Neuronal stem cell (in vitro differentiated cells): ENCODE data around the gene OCIAD2.
"Not testable (repeated sequence)": the region's sequence is repeated elsewhere in the genome, so short reads cannot be mapped to it uniquely, and the experiment has no call there.

Experiments used
- DNase-seq: peaks from one replicate; pipeline ENCODE4 v3.0.0-alpha.2; 2013; ENCODE audit warnings: low spot score
- H2AFZ ChIP-seq: one replicate; pipeline ENCODE4 v1.6.1; 2013; ENCODE audit warnings: mild to moderate bottlenecking, low read length, inconsistent platforms
- H2AK5ac ChIP-seq: 2 replicates; pipeline ENCODE4 v1.6.1; 2013; ENCODE audit warnings: low read depth, mild to moderate bottlenecking, inconsistent platforms, low read length, moderate library complexity, mixed read lengths
- H2BK120ac ChIP-seq: 2 replicates; pipeline ENCODE4 v1.6.1; 2013; ENCODE audit warnings: low read depth, mild to moderate bottlenecking, inconsistent platforms, low read length, moderate library complexity, mixed read lengths
- H2BK12ac ChIP-seq: one replicate; pipeline ENCODE4 v1.6.1; 2013; ENCODE audit warnings: low read length, inconsistent platforms
- H2BK15ac ChIP-seq: 2 replicates; pipeline ENCODE4 v1.6.1; 2013; ENCODE audit warnings: mild to moderate bottlenecking, low read length, inconsistent platforms, mixed read lengths
- H2BK5ac ChIP-seq: one replicate; pipeline ENCODE4 v1.6.1; 2013; ENCODE audit warnings: inconsistent platforms, mild to moderate bottlenecking, low read length, moderate library complexity
- H3K14ac ChIP-seq: one replicate; pipeline ENCODE4 v1.6.1; 2013; ENCODE audit warnings: low read length, inconsistent platforms
- H3K18ac ChIP-seq: 2 replicates; pipeline ENCODE4 v1.6.1; 2013; ENCODE audit warnings: low read length, inconsistent platforms
- H3K23ac ChIP-seq: 2 replicates; pipeline ENCODE4 v1.6.1; 2013; ENCODE audit warnings: low read depth, mild to moderate bottlenecking, mixed read lengths, low read length, inconsistent platforms; ENCODE audit not compliant: poor library complexity
- H3K27ac ChIP-seq: replicated peaks from 3 replicates; pipeline ENCODE4 v1.5.1; 2013; ENCODE audit warnings: low read length, inconsistent platforms
- H3K27me3 ChIP-seq, 3 experiments: 2 replicates each; pipeline ENCODE4 v1.6.1; 2013; ENCODE audit warnings: low read length in 3 of 3, mild to moderate bottlenecking in 2 of 3, inconsistent platforms in 1 of 3, low read depth in 1 of 3, mixed read lengths in 1 of 3, moderate library complexity in 1 of 3; ENCODE audit not compliant: control insufficient read depth in 3 of 3, insufficient read depth in 3 of 3
- H3K36me3 ChIP-seq, 2 donors: replicated peaks in 1 of 2; 2 replicates each; pipeline ENCODE4 v1.6.1; 2013; ENCODE audit warnings: low read length in 2 of 2; ENCODE audit not compliant: control insufficient read depth in 2 of 2, insufficient read depth in 2 of 2
- H3K4ac ChIP-seq: 2 replicates; pipeline ENCODE4 v1.6.1; 2013; ENCODE audit warnings: inconsistent platforms, mild to moderate bottlenecking, low read length, moderate library complexity
- H3K4me1 ChIP-seq, 2 donors: 1 replicate in 1 of 2; 2 replicates in 1 of 2; pipeline ENCODE4 v1.6.1; 2013; ENCODE audit warnings: low read length in 2 of 2, low read depth in 1 of 2; ENCODE audit not compliant: control insufficient read depth in 2 of 2, insufficient read depth in 1 of 2
- H3K4me2 ChIP-seq: one replicate; pipeline ENCODE4 v1.6.1; 2013; ENCODE audit warnings: mild to moderate bottlenecking, low read length, inconsistent platforms; ENCODE audit not compliant: insufficient read depth, poor library complexity, severe bottlenecking
- H3K4me3 ChIP-seq, 2 donors: 2 replicates each; pipeline ENCODE4 v1.5.1; 2013; ENCODE audit warnings: low read length in 2 of 2, mild to moderate bottlenecking in 2 of 2, inconsistent platforms in 1 of 2, moderate library complexity in 1 of 2
- H3K79me1 ChIP-seq: one replicate; pipeline ENCODE4 v1.6.1; 2013; ENCODE audit warnings: low read depth, mild to moderate bottlenecking, inconsistent platforms, low read length, moderate library complexity
- H3K9ac ChIP-seq: one replicate; pipeline ENCODE4 v1.6.1; 2013; ENCODE audit warnings: mild to moderate bottlenecking, low read depth, low read length, inconsistent platforms; ENCODE audit not compliant: poor library complexity
- H3K9me3 ChIP-seq, 2 donors: replicated peaks in 1 of 2; 2 replicates each; pipeline versions ENCODE3 to v1.6.1; 2013; ENCODE audit warnings: low read length in 2 of 2, mild to moderate bottlenecking in 2 of 2, inconsistent platforms in 1 of 2, low read depth in 1 of 2, mixed read lengths in 1 of 2, moderate library complexity in 1 of 2; ENCODE audit not compliant: control insufficient read depth in 2 of 2, insufficient read depth in 1 of 2
- H4K8ac ChIP-seq: one replicate; pipeline ENCODE4 v1.6.1; 2013; ENCODE audit warnings: low read depth, mild to moderate bottlenecking, inconsistent platforms, low read length, moderate library complexity
- H4K91ac ChIP-seq: one replicate; pipeline ENCODE4 v1.6.1; 2013; ENCODE audit warnings: low read length, low read depth, mild to moderate bottlenecking, inconsistent platforms; ENCODE audit not compliant: poor library complexity
- WGBS, 2 donors: extraction: QIAGEN DNeasy Blood & Tissue Kit; methylation state at CpG; one replicate each; pipeline ENCODE4 v1.1.7; 2013; ENCODE audit warnings: missing lambda C conversion rate in 2 of 2, mixed read lengths in 1 of 2; ENCODE audit not compliant: insufficient read length in 2 of 2, insufficient replicate concordance in 1 of 2; ENCODE audit errors: extremely low coverage in 2 of 2; 5-methylcytosine and 5-hydroxymethylcytosine counted together

OCIAD2 gene

DNA sequence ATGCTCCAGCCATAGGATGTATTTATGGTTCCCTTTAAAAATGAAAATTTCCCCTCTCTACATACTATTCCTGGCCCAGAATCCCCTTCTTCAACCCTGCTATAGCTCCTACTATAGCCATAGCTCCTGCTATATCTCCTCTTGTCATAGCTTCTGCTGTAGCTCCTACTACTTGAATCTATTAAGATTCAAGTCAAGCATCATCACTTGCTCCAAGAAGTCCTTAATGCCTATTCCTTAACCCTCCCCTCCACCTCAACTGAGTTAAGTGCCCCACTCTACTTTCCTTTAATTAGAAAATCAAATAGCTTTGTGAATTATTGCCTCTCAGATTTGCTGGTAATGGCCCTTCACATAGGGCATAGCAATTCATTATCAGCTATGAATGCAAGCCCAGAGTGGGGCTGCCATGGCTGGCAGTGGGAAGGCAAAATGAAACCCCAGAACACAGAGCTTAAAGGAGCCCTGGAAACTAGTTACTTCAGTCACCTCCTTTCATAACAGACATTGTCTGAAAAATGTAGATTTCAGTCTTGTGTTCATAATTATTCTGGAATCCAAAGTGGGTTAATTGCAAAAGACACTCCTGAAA, 15.4 kb downstream of the OCIAD2 start:
- Histone ChIP-seq H4K91ac (no peak overlapping the region), H3K23ac (no peak overlapping the region), H3K79me1 (no peaks in the 10 kb centered on the region), H2AK5ac (no peak overlapping the region), H3K27ac (no peak overlapping the region), H2AFZ (no peak overlapping the region), H3K4me1 (no peaks in the 10 kb centered on the region), H2BK12ac (no peak overlapping the region), H3K9ac (no peak overlapping the region), H3K4me3 (no peak overlapping the region), H3K18ac (no peak overlapping the region), H2BK5ac (no peak overlapping the region), H3K4ac (no peak overlapping the region), H3K9me3 (no peaks in the 10 kb centered on the region), H3K14ac (no peak overlapping the region), H2BK15ac (no peak overlapping the region), H3K36me3 (peaks cover 0 to 7% of the 10 kb centered on the region in 2 donors), H2BK120ac (no peak overlapping the region), H3K27me3 (no peaks in the 10 kb centered on the region), H4K8ac (no peak overlapping the region), H3K4me2 (no peak overlapping the region)
- DNase-seq = no peak

- not testable (repeated sequence) for H2BK5ac ChIP-seq, H3K23ac ChIP-seq, H3K4me1 ChIP-seq, H3K79me1 ChIP-seq, H2BK120ac ChIP-seq, H3K36me3 ChIP-seq, H3K4me2 ChIP-seq, H3K18ac ChIP-seq, H2BK15ac ChIP-seq, H3K4ac ChIP-seq, H3K27ac ChIP-seq, H3K27me3 ChIP-seq, H2AK5ac ChIP-seq, H3K4me3 ChIP-seq, H2AFZ ChIP-seq, H3K9me3 ChIP-seq, H3K9ac ChIP-seq, H3K14ac ChIP-seq, H4K8ac ChIP-seq, H4K91ac ChIP-seq, DNase-seq, H2BK12ac ChIP-seq
- WGBS, 2 donors = no CpG with 5 or more reads among the region's 3 CpGs
These were observed 16.8 kb downstream of the OCIAD2 start for GRCh38 chr4:48889750-48890149.

DNA sequence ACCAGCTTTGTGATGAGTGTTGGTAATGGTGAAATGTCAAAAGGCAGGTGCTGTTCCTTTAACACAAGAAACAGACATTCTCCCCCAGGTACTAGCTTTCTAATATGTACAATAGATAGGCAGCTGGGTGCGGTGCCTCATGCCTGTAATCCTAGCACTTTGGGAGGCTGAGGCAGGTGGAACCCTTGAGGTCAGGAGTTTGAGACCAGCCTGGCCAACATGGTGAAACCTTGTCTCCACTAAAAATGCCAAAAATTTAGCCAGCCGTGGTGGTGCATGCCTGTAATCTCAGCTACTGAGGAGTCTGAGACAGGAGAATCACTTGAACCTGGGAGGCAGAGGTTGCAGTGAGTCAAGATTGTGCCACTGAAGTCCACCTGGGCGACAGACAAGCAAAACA, 24.9 kb downstream of the OCIAD2 start:
- not testable (repeated sequence) for H3K9me3 ChIP-seq, H3K36me3 ChIP-seq, H4K91ac ChIP-seq, DNase-seq, H2BK120ac ChIP-seq, H3K79me1 ChIP-seq, H2AK5ac ChIP-seq, H3K4ac ChIP-seq, H3K27ac ChIP-seq, H3K23ac ChIP-seq, H4K8ac ChIP-seq, H3K4me3 ChIP-seq, H3K4me1 ChIP-seq, H2BK5ac ChIP-seq, H2AFZ ChIP-seq, H3K9ac ChIP-seq, H3K18ac ChIP-seq, H2BK12ac ChIP-seq, H3K27me3 ChIP-seq, H2BK15ac ChIP-seq, H3K4me2 ChIP-seq
- H3K14ac ChIP-seq = peak overlapping the region; percentile 38
- no CpG with 5 or more reads among the region's 3 CpGs for WGBS, 2 donors

GRCh38 chr4:48879561-48880442, 26.8 kb downstream of the OCIAD2 start:
- Histone ChIP-seq H2BK120ac (no peak overlapping the region), H2BK12ac (no peak overlapping the region), H2BK5ac (no peak overlapping the region), H4K91ac (no peak overlapping the region), H2BK15ac (no peak overlapping the region), H3K4me3 (no peak overlapping the region), H3K36me3 (no peaks in the 10 kb centered on the region), H3K9me3 (no peaks in the 10 kb centered on the region), H3K27me3 (no peaks in the 10 kb centered on the region), H3K23ac (no peak overlapping the region), H2AFZ (no peak overlapping the region), H3K4me2 (no peak overlapping the region), H3K4me1 (no peaks in the 10 kb centered on the region), H3K9ac (no peak overlapping the region), H4K8ac (no peak overlapping the region), H3K14ac (no peak overlapping the region), H3K27ac (no peak overlapping the region), H3K79me1 (no peaks in the 10 kb centered on the region), H3K4ac (no peak overlapping the region), H3K18ac (no peak overlapping the region), H2AK5ac (no peak overlapping the region)
- WGBS, 2 donors = no CpG with 5 or more reads among the region's 9 CpGs
- no peak for DNase-seq
